ENCODE data around the gene RBCK1.

RBCK1 gene

GRCh38 chr20:479487-479886 is 71.4 kb downstream of the RBCK1 start:
- ChIA-PET CTCF (interaction anchor here (1.0 to 5.2 kb wide), 6 partner anchors 9 to 126 kb away, joined by 3 to 79 read pairs (median 7); partner anchors contain the start of gene TRIB3), POLR2A (no interaction called here)
- no peak for TF ChIP-seq CTCF (IDR thresholded peaks at IDR 0.05; ENCODE audit: control extremely low read depth, extremely low read depth, low read depth, missing control alignments)
- DNase-seq (ENCODE audit: extremely low spot score), result no peak

- no peak for DNase-seq (ENCODE audit: extremely low spot score)
- CTCF ChIA-PET, result interaction anchor here (1.0 to 5.2 kb wide), 6 partner anchors 9 to 126 kb away, joined by 3 to 79 read pairs (median 7); partner anchors contain the start of gene TRIB3
- no peak for TF ChIP-seq CTCF (IDR thresholded peaks at IDR 0.05; ENCODE audit: control extremely low read depth, extremely low read depth, low read depth, missing control alignments)
- POLR2A ChIA-PET, result no interaction called here
Measured at GRCh38 chr20:480044-480443, 71.9 kb downstream of the RBCK1 start.

GRCh38 chr20:481167-481566 is 73.1 kb downstream of the RBCK1 start:
- ChIA-PET CTCF (interaction anchor here (0.9 to 2.4 kb wide), 2 partner anchors 125 to 127 kb away, joined by 3 to 13 read pairs; no protein-coding TSS in a partner anchor), POLR2A (no interaction called here)
- DNase-seq (ENCODE audit: extremely low spot score), result no peak
- TF ChIP-seq CTCF (IDR thresholded peaks at IDR 0.05; ENCODE audit: control extremely low read depth, extremely low read depth, low read depth, missing control alignments), result no peak

Data from GM10248 (cell line).